ENCODE measurements around the gene ZNF469.

Gene ZNF469

DNA sequence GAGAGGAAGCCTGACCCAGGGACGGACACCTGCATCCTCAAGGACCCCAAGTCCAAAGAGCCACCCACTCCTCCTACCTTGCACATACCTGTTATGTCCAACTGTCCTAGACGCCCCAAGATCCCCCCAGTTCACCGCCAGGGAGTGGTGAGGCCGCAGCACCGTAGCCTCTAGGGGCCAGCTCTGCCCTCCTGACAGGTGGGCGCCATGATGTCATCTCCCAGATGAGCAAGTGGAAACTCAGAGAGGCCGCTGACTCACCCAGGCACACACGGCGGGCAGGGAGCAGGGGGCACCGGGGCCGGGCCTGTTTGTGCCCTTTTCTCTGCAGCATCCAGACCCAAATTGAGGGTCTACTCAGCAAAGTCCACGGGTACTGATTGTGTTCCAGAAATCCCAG, 4.8 kb upstream of the ZNF469 start:
- DNase-seq (ENCODE audit: low read depth), result no peak

DNA sequence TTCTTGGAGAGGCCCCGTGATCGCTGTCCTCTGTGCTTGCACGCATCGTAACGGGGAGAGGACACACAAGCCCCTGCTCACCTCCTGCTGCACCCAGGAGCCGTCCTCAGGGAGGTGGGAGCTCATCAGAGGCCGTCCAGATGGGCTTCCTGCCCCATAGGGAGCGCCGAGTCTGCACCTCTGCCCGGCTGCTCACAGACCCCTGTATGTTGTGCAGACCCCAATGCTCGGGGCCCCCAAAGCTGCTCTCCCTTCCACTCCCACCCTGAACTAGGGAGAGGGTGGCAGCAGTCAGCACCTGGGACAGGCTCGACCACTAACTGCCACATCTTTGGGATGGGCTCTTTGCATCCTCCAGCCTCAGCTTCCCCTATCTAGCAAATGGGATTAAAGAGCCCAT, 4.4 kb upstream of the ZNF469 start:
- DNase-seq (ENCODE audit: low read depth), result no peak

DNA sequence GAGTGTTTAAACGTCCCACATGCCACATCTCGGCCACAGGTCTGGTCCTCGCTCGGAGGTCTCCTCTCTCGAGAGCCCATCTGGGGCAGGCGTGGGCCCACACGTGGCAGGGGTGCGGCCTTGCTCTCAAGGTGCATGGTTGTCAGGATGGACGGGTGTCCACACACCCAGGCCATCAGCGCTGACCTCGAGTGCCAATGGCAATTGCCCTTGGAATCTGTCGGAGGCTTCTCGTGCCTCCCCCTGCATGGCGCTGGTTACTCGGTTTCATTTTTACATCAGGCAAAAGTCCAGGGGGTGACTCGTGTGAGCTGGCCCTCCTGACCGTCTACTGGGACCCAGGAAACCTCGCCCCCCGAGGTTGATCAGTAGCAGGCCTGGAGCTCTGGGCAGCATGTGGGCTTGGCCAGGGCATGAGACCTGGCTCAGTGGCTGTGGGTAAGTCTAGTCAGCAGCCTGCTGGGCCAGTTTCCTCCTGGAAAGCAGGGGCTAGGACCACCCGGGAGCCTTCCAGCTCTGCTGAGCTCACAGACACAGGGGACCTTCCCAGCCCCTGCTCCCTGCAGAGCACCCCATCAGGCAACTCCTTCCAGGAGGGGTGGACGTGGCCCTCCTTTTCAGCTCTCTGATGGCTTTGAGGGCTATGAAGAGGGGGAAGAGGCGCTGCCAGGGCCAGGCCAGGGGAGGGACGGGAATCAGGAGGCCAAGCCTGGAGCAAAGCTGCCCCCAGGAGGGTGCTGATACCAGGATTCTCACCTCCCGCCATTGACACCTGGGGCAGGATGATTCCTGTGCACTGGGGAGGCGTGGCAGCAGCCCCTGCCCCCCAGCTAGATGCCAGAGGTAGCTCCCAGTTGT, 3.7 kb upstream of the ZNF469 start:
- DNase-seq (ENCODE audit: low read depth), result no peak

DNA sequence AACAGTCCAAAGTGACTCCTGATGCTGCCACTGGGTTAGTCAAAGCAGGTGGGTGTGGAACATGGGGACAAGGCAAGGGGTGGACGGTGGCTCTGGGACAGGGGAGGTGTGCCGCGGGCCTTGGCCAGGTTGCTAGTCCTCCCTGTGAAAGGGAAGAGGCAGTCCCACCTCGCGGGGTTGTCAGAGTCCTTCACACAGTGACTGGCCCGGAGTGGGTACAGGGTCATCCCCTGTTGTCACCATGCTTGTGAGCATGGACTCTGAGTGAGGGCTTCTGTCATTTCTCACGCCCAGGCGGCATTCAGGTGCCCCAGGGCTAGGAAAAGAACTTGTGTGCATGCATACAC, 3.1 kb upstream of the ZNF469 start:
- DNase-seq (ENCODE audit: low read depth), result no peak

DNA sequence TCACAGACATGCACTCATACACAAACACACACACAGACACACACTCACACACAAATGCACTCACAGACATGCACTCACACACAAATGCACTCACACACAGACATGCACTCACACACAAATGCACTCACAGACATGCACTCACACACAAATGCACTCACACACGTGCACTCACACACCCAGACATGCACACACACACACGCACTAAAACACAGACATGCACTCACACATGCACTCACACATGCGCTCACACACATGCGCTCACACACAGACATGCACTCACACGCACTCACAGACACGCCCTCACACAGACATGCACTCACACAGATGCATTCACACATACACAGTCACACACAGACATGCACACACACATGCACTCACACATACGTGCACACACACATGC, 2.7 kb upstream of the ZNF469 start:
- DNase-seq (ENCODE audit: low read depth), result no peak

DNA sequence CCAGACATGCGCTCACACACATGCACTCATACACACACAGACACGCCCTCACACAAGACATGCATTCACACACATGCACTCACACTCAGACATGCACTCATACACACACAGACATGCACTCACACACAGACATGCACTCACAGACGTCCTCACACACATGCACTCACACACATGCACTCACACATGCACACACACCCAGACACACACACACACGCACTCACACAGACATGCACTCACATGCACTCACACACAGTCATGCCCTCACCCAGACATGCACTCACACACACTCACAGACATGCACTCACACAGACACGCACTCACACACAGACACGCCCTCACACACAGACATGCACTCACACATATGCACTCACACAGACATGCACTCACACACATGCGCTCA, 2.1 kb upstream of the ZNF469 start:
- no peak for DNase-seq (ENCODE audit: low read depth)

DNA sequence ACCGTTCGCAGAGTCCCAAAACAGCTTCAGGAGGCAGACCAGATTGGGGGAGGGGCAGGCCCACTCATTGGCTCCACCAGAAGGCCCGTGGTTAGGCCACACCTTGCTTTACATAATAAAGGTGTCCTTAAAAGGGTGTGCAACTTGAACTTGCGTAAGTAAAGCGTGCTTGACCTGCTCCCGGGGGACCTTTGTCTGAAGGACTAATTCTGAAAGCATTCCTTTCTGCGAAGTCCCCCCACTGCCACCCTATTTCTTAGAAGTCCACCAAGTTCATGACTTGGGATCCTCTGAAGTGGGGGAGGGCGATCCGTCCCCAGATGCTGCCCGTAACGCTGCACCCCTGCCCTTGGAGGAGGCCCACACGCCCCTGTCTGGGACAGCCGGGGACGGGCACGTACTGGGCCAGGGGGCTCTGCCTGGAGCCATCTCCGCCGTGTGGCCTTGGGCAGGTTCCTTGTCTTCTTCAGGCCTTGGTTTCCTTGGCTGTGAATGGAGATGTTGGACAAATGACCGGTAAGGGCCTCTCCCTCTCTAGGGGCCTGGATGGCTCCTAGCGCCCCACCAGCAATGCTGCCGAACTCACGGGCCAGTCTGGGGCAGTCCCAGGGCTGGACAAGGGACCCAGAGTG, 823 bp upstream of the ZNF469 start:
- no peak for DNase-seq (ENCODE audit: low read depth)

DNA sequence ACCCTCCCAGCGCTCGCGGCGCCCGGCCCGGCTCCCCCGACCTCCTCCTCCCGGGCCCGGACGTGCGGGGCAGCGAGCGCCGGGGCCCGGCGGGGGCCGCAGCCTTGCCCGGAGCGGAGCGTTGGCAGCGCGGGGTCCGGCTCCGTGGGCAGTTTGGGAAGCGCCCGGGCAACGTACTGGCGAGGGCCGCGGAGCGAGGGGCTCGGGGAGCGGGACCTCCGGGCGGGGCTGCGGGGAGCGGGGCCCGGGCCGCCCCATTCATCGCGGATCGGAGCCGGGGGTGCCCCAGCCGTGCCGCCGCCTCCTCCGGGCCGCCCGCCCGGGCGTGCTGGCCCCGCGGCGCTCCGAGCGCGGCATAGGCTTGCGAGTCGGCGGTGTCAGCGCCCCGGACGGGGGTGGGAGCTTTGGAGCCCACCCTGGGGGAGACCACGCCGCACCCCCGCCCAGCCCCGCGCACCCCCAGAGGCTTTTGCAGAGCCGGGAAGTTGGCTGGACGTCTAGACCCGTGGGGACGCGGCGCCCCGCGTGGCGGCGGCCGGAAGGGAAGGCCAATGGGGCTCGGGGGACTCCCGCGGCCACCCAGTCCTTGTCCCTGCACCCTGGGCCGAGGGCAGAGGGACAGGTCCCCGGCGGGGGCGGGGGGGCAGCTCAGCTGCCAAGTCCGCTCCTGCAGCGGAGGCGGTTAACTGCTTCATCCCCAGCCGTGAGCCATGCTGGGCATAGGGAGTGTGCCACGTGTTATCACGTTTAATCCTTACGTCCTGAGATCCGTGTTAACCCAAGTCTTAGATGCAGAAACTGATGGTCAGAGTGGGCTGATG, 852 bp downstream of the ZNF469 start:
- peak; percentile 3 for DNase-seq (ENCODE audit: low read depth)

DNA sequence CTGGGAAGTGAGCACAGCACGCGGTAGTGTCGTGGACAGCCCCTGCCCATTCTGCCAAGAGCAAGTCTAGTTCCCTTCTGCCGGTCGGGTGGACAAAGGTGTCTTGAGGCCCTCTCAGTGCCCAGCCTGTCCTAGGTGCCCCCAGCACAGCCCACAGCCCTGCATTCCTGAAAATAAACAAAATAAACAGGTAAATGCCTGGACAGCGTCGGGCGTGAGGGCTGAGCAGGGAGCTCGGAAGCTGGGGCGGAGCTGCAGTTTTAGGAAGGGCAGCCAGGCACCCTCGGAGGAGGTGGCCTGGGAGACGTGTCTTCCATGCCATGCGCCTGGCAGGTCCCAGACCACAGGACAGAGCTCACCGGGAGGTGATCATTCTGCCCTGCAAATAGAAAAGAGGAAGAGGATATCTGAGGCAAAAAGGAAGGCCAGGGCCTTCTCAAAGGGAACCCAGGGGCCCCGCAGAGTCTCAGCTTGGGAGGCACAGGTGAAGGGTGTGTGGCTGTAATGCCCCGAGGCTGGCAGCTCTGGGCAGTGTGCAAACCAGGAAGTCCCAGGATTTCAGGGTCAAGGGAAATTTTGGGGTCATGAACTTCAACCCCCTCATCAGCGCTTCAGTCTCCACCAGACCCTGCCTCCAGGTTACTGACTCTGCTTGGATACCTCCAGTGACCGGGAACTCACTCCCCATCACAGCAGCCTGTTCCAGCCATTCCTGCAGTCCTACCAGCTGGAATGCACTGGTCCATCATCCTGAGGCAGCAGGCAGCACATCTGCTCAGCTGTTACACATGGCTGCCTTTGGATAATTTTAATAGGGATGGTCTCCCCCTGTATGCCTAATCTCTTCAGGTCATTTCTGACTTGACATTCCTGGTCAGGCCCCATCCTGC, 1.7 kb downstream of the ZNF469 start:
- DNase-seq (ENCODE audit: low read depth), result no peak

DNA sequence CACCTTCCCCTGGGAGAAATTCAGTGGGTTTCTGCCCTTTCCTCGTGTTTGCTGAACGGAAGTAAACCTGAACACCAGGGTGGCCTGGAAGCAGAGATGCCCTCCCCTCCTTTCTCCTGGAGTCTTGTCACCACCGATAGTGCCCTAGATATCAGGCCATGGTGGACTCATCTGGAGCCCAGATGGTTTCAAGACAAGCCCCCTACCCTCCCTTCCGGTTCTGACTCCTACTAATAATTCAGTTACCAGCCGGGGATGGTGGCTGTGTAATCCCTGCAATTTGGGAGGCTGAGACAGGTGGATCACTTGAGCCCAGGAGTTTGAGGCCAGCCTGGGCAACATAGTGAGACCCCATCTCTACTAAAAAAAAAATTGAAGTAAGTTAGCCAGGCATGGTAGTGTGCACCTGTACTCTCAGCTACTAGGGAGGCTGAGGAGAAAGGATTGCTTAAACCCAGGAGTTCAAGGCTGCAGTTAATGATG, 2.4 kb downstream of the ZNF469 start:
- DNase-seq (ENCODE audit: low read depth), result no peak

DNA sequence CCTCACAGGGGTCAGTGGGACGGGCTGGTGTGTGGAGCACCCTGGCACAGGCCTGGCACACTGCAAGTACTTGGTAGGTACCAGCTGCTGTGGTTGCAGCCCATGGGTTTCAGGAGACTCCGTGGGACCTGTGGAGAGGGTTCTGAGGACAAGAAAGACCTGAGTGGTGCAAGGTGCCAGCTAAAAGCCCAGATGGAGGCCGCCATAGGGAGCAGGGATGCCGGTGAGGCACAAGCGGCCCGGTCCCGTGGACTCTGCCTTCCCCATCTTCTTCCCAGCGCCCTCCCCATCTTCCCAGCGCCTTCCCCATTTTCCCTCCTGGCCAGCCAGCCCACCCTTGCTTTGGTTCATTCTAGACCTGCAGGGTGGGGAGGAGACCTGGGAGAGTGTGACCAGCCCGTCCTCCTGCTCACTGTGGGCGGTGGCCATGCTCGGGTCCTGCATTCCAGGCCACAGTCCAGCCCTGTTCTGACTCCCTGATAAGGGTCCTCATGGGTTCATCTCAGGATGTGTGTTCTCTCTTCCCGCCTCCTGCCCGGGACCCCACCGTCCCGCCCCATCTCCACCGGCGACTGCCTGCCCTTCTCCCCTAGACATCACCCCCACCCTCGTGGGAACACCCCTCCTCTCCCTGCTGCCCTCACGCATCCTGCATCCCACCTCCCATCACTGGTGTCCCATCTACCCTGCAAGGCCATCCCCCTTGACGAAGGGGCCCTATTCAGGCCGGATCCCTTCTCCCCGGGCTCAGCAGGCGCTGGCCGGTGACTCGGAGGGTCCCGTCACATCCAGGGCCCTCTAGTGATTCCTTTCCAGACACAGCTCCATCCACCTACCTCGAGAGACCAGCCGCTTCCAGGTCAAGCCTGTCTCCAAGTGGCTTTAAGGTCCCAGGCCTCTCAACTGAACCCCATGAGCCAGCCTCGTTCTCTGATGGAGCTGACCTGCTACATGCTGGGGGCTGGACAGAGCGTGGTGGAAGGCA, 3.4 kb downstream of the ZNF469 start:
- no peak for DNase-seq (ENCODE audit: low read depth)

DNA sequence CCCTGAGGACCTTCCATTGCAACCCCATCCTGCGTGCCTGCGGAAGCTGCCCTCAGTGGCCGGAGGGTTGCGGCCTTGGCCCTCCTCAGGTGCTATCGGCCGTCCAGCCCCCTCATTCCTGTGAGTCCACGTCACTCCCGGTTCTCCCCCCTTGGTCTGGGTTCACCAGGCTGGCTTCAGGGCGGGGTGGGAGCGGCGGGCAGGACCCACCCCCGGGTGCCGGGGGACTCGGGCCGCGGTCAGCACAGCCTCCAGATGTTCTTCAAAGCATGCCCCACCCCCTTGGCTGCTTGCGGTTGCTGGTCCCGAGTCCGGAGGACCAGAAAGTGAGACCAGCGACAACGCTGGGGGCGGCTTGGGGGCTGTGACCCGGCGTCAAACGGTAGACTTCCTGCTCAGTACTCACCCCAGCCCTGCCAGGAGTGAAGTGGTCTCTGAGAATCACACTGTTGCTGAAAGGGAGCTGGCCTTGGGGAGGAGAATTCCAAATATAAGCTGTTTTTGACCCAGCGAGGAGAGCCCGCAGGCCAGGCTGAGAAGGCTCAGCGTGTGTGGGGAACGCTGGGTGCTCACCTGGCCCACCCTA, 4.5 kb downstream of the ZNF469 start:
- DNase-seq (ENCODE audit: low read depth), result no peak

DNA sequence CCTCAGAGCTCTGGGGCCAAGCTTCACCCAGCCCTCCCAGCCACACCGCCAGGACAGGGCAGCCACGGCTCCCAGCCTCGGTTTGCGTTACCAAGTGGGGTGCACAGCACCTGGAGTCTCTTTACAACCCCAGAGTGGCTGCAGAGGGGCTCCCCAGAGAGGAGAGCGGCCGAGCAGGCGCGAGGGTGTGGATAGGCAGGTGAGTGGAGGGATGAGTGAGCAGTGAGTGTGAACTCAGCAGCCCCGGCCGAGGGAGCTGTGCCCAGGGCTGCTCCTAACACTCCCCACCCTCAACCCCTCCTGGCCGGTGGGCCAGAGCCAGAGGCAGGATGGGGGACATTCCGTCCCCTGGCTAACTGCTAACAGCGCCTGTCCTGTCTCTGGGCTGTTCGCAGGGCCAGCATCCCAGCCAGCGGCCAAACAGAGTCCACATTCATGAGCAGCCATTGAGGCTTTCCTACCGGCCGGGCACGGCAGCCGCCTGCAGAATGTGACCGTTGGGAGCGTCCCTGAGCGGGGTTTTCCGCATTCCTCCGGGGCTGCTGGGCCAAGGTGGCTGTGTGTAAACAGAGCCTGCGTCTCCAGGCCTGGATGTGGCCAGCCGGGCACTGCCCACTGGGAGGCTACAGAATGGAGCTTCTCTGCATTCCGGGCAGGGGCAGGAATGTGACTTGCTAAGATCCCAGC, 5.3 kb downstream of the ZNF469 start:
- no peak for DNase-seq (ENCODE audit: low read depth)

DNA sequence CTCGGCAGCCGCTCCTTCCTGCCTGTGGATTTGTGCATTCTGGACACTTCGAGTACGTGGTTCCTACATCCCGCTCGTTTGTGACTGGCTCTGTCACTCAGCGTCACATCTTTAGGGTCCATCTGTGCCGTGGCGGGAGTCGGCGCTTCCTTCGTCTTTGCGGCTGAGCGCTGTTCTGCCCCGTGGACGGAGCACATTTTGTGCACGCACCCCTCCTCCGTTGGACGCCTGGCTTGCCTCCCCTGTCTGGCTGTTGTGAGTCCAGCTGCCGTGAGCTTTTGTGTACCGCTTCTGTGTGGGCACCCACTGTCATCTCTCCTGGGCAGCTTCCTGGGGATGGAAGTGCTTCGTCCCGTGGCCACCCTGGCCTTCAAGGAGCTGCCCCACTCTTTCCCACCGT, 6.4 kb downstream of the ZNF469 start:
- no peak for DNase-seq (ENCODE audit: low read depth)

DNA sequence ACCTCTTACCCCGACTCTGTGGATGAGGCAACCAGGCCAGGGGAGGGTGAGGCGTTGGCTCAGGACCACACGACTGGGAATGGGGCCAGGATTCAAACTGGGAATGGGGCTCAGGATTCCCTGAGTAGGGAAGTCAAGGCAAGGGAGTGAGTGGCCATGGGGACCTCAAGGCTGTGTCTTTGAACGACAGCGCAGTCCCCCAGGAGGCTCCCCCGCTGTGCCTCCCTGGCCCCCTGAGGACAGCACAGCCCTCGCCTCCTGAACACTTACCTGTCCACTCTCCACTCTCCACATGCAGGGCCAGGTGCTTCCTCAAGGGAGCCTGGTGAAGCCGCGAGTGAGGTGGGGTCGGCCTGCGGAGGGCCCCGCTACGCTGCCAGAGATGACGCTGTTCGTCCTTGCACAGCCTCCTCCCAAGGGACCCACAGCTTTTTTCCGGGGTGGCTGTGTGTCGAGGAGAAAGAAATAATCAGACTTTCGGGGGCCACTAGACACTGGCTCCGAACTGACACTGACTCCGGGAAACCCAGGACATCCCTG, 6.9 kb downstream of the ZNF469 start:
- DNase-seq (ENCODE audit: low read depth), result no peak

DNA sequence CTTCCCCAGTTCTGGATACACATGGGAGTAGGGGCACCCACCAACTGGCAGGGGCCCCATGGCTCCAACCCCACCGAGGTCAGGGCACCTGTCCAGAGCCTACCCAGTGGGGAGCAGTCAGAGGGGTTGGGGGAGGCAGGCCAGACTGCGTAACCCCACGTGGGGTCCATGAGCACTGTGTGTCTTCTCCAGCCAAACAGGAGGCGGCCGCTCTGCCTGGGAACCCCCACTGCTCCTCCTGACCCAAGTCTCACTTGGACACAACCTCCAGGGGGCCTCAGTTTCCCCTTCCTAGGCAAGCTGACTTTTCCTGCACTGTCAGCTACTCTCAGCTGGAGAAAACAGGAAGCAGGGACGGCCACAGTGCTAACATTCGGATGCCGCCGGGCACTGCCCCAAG, 7.5 kb downstream of the ZNF469 start:
- DNase-seq (ENCODE audit: low read depth), result no peak

DNA sequence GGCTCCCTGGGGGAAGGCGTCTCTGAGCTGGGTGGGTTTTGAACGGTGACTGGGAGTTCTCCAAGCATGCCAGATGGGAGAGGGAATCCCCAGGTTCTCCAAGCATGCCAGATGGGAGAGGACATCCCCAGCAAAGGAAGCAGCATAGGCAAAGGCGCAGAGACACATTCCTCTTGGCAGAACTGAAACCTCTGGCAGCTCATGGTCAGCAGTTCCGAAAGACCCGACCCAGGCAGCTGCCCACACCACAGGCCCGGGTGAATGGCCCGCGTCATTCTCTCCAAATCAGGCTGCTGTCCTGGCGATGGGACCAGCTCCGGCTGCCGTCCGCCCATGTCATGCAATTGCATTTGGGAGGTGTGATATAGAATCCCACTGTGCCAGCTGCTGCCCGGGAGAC, 8.0 kb downstream of the ZNF469 start:
- DNase-seq (ENCODE audit: low read depth), result no peak

DNA sequence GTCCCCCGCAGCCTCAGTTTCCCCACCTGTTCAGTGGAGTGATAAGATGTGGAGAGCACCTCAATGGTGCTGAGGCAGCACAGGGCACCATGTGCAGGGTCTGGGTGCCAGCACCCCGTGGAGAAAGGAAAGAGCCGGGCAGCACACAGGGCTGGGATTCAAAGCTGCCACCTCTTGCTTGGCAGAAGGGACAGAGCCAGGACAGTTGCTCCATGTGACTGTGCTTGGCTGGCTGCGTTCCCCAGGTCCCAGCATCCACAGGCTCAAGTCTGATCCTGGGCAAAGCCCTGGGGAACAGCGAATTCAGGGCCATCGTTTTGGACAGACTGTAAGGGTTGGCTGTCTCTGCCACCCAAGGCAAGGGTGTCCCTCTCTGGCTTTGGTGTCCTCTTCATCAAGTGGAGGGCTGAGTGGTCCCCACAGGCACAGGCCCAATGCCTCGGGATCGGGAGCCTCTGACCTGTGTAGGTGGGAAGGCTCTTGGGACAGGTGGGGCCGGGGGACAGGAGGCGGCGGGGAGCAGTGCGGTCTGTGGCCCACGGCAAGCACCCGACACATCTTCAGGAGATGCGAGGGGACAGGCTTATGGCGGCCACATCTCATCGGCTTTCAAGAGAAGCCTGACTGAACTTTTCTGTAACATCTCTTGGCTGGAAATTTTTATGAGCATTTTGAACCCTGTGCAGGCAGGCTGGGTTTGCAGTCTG, 8.5 kb downstream of the ZNF469 start:
- DNase-seq (ENCODE audit: low read depth), result no peak

DNA sequence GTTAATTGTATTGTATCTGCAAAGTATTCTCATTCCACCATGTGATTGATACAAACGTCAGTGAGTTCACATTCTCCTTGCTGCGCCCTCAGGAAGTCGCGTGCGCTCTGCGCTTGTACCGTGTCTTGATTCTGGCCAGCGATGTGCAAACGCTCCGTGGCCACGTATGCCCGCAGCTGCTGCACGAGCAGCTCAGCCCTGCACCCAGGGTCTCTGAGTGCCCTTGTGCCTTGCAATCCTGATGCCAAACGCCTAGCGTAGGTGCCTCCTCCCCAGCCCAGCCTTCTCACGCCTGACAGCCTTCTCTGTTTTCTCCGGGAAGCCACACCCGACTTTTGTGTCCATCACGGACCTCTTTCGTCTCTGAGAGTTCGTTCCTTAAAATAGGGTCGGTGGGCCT, 9.4 kb downstream of the ZNF469 start:
- DNase-seq (ENCODE audit: low read depth), result no peak

Data from activated T-cell treated with anti-CD3 and anti-CD28 coated beads for 48 hours (primary cell).